ENCODE measurements around the gene TNS3.

TNS3 gene

DNA sequence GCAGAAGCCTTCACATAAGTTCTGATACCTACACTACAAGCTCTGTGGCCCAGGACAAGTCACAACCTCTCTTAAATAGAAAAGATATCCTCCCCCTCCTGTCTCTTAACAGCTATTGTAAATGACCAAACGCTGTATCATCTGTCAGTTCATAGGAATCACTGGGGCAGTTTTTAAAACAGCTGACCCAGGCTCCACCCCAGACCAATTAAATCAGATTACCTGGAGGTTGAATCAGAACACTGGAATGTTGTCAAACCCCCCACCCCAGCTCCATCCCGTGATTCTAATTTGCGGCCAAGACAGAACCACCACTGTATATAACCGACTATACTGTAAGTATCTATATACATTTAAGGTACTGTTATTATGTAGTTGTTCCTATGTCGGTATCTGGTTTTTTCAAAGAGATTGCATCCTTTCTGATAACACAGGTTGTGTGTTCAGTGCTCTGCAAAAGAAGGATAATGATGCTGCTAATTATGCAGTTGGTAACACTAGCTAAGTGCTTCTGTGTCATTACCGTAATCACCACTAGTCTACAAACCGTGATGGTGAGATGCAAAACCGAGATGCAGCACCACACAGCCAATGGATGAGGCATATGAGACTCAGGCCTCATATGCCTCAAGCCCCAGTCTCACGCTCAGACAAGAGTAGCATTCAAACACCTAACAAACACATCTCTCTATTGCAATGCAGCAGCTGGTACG lies 47.4 kb downstream of the TNS3 start:
- Histone ChIP-seq H2AFZ (ENCODE audit: low read length) (no peak overlapping the region), H3K9me2 (replicated peaks; ENCODE audit: insufficient read depth, low read length) (no peaks in the 10 kb centered on the region), H3K27me3 (replicated peaks; ENCODE audit: insufficient read depth, low read length) (no peaks in the 10 kb centered on the region), H3K9ac (ENCODE audit: low read length) (no peak overlapping the region), H3K27ac (ENCODE audit: low read length) (no peak overlapping the region), H3F3A (ENCODE audit: insufficient read depth, low read length) (no peaks in the 10 kb centered on the region), H3K36me3 (replicated peaks; ENCODE audit: insufficient read depth, low read length) (no peaks in the 10 kb centered on the region), H3K4me2 (ENCODE audit: low read depth, low read length) (no peak overlapping the region), H3K4me3 (ENCODE audit: low read length) (no peak overlapping the region), H4K20me1 (ENCODE audit: insufficient read depth, low read length) (no peaks in the 10 kb centered on the region), H3K4me1 (ENCODE audit: low read length) (no peaks in the 10 kb centered on the region), H3K79me2 (ENCODE audit: low read length) (peaks cover 38% of the 10 kb centered on the region), H3K9me3 (replicated peaks; ENCODE audit: insufficient read depth, low read length) (no peaks in the 10 kb centered on the region)
- TF ChIP-seq EZH2 (optimal IDR thresholded peaks at IDR 0.05; ENCODE audit: low read depth, low read length) = no peak
- TF ChIP-seq EZH2phosphoT487 (IDR thresholded peaks at IDR 0.05; ENCODE audit: low read length) = no peak
- TF ChIP-seq, protein P1, sequence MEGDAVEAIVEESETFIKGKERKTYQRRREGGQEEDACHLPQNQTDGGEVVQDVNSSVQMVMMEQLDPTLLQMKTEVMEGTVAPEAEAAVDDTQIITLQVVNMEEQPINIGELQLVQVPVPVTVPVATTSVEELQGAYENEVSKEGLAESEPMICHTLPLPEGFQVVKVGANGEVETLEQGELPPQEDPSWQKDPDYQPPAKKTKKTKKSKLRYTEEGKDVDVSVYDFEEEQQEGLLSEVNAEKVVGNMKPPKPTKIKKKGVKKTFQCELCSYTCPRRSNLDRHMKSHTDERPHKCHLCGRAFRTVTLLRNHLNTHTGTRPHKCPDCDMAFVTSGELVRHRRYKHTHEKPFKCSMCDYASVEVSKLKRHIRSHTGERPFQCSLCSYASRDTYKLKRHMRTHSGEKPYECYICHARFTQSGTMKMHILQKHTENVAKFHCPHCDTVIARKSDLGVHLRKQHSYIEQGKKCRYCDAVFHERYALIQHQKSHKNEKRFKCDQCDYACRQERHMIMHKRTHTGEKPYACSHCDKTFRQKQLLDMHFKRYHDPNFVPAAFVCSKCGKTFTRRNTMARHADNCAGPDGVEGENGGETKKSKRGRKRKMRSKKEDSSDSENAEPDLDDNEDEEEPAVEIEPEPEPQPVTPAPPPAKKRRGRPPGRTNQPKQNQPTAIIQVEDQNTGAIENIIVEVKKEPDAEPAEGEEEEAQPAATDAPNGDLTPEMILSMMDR (IDR thresholded peaks at IDR 0.05; ENCODE audit: low read length) = no peak
- DNase-seq = no peak

DNA sequence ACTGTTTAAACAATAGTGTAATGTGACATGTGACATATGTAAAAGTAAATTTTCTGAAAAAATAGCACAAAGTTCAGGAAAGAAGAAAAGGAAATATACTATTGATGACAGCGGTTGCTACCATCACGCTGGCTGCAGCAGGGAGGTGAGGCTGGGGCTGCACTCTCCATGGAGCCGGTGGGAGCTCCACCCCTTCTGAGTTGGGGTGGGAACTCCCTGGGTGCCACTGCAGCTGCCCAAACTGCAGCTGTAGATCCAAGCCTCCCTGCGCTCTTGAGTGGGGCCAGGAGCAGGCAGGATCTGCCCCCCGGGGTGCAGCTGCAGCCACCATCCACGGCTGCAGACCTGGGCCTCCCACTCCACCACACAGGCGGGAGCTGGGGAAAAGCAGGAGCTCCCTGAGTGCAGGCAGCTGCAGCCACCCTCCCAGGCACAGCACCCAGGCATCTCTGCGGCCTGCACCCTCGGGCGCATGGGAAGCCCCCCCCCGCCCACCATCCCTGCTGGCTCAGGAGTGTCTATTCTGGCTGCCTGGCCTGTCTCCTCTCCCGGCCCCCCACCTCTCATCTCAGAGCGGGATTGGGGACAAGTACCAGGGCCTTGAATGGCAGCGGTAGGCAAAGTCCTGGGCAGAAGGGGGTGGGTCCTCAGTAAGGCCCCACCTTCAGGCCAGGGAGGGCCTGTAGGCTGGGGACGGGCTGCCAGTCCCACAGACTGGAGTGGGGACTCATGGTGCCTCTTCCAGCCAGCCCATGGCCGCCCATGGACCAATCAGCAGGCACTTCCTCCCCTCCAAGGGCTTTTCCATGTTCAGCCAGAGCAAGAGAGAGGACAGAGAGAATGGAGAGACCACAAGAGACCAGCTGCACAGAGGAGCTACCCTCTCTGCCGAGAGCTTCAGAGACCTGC lies 50.1 kb downstream of the TNS3 start:
- Histone ChIP-seq H4K20me1 (ENCODE audit: insufficient read depth, low read length) (no peaks in the 10 kb centered on the region), H3K27ac (ENCODE audit: low read length) (no peak overlapping the region), H3K36me3 (replicated peaks; ENCODE audit: insufficient read depth, low read length) (no peaks in the 10 kb centered on the region), H3K4me3 (ENCODE audit: low read length) (no peak overlapping the region), H3K4me1 (ENCODE audit: low read length) (0 out of 2 replicates have a peak, but pooled peaks cover 3% of the 10 kb centered on the region), H3K79me2 (ENCODE audit: low read length) (peaks cover 20% of the 10 kb centered on the region), H3K9me2 (replicated peaks; ENCODE audit: insufficient read depth, low read length) (no peaks in the 10 kb centered on the region), H2AFZ (ENCODE audit: low read length) (no peak overlapping the region), H3K27me3 (replicated peaks; ENCODE audit: insufficient read depth, low read length) (no peaks in the 10 kb centered on the region), H3K4me2 (ENCODE audit: low read depth, low read length) (no peak overlapping the region), H3K9ac (ENCODE audit: low read length) (no peak overlapping the region), H3K9me3 (replicated peaks; ENCODE audit: insufficient read depth, low read length) (no peaks in the 10 kb centered on the region), H3F3A (ENCODE audit: insufficient read depth, low read length) (no peaks in the 10 kb centered on the region)
- TF ChIP-seq EZH2 (optimal IDR thresholded peaks at IDR 0.05; ENCODE audit: low read depth, low read length) (no peak), EZH2phosphoT487 (IDR thresholded peaks at IDR 0.05; ENCODE audit: low read length) (no peak)
- TF ChIP-seq, protein P1 (IDR thresholded peaks at IDR 0.05; ENCODE audit: low read length) = no peak
- DNase-seq = no peak

- Histone ChIP-seq H3K9me2 (replicated peaks; ENCODE audit: insufficient read depth, low read length) (no peaks in the 10 kb centered on the region), H3K9me3 (replicated peaks; ENCODE audit: insufficient read depth, low read length) (no peaks in the 10 kb centered on the region), H3F3A (ENCODE audit: insufficient read depth, low read length) (no peaks in the 10 kb centered on the region), H3K4me3 (ENCODE audit: low read length) (no peak overlapping the region), H3K4me2 (ENCODE audit: low read depth, low read length) (no peak overlapping the region), H3K9ac (ENCODE audit: low read length) (no peak overlapping the region), H3K4me1 (ENCODE audit: low read length) (0 out of 2 replicates have a peak, but pooled peaks cover 3% of the 10 kb centered on the region), H3K27me3 (replicated peaks; ENCODE audit: insufficient read depth, low read length) (no peaks in the 10 kb centered on the region), H2AFZ (ENCODE audit: low read length) (no peak overlapping the region), H4K20me1 (ENCODE audit: insufficient read depth, low read length) (no peaks in the 10 kb centered on the region), H3K79me2 (ENCODE audit: low read length) (peaks cover 18% of the 10 kb centered on the region), H3K36me3 (replicated peaks; ENCODE audit: insufficient read depth, low read length) (no peaks in the 10 kb centered on the region), H3K27ac (ENCODE audit: low read length) (no peak overlapping the region)
- no peak for DNase-seq
- TF ChIP-seq EZH2phosphoT487 (IDR thresholded peaks at IDR 0.05; ENCODE audit: low read length) = no peak
- TF ChIP-seq, protein P1 (IDR thresholded peaks at IDR 0.05; ENCODE audit: low read length) = no peak
- no peak for TF ChIP-seq EZH2 (optimal IDR thresholded peaks at IDR 0.05; ENCODE audit: low read depth, low read length)
Measured at GRCh38 chr7:47529826-47530555, 51.9 kb downstream of the TNS3 start.
